Stimulated activated CD4-positive, alpha-beta T cell treated with anti-CD3 and anti-CD28 coated beads, Interleukin-1b, Interleukin-23, amount 100 ng/mL, for 24 hours (primary cell): ENCODE results near the gene ABCC8.
A peak's percentile ranks its signal among the peaks of the same experiment; 100 is the strongest.

Source experiments
- DNase-seq, 4 experiments: peaks; one replicate each; pipeline ENCODE4 v3.0.0-alpha.2; 2020; ENCODE audit warnings: low read depth in 4 of 4, low spot score in 1 of 4

The ABCC8 gene

DNA sequence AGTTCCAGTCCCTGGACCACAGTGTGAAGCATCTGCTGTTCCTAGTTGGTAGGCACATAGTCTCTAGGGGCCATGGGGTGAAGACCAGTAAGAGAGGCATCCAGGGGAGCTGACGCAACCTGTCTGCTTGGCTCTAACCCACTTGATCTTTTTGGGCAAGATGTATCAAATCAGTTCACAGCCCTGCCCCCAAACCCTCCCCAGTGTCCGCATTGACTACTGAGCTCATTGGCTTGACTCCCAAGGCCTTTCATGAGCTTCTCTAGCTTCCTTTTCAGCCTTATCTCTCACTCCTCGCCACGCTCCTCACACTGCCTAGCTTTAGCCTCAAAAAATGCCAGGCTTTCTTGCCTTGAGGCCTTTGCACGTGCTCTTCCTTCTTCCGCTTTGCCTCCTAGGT, 29.7 kb upstream of the ABCC8 start:
- DNase-seq, result no peak

DNA sequence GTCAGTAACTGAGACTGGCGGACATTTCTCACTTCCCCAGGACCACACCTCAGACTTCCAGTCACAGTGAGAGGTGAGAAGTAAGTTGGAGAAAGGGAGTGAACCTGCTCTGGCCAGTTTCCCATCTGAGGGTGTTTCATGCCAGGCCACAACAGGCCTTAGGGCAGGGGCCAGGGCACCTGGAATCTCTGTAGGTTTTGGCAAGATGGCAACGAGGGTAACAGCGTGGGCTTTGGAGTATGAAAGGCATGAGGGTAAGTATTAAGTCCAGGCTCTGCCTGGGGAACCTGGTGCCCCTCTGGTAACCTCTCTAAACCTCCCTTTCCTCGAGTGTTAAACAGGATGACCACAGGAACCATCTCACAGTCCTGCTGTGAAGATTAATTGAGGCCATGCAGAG, 28.5 kb upstream of the ABCC8 start:
- DNase-seq, result no peak

DNA sequence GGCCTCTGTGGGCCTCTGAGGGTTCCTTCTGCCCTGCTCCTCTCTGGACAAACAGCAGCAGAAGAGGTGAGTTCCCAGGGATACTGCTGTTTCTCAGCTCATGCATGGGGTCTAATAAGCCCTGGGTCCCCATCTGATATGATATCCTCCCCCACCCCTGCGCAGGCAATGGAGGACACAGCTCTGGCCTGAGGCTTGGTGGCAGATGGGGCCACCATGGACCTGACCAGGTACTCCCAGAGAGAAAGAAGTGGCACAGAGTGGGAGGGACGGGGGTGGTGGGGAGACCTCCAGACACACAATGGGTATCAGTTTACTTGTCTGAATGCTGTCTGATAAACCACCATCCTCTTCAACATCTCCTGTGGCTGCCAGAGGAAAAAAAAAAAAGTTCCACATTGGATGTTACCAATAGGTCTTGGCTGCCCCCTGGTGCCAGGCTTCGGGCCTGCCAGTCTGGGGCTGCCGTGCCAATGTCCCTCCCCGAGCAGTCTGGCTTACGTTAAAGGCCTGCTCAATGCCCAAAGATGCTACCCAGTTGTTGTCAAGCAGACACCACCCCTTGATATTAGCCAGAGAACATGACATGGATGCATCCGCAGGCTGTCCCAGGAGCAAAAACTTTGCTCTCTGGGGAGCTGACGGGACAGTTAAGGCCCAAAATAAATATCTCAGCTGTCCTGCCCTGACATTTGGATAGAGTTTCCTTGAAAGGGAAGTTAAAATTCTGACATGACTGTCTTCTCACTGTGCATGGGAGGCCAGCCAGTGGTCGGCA, 27.9 kb upstream of the ABCC8 start:
- peak; percentile 59 to 68 (median 62) for DNase-seq

DNA sequence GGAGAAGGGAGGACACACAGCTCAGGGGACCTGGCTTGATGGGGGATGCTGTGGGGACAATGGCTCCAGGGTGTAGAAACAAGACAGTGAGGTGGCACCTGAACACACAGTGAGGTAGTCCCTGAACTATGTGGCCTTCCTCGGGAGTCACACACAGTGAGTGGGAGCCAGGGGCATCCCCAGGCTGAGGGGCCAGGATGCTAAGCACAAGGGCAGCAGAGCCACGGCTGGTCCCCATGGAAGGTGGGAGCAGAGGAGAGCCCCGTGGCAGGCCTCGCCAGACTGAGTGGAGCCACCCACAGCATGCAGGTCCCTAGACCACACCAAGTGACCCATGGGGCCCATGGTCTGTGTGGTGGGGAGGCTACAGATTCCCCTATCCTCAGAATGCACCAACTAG, 26.0 kb upstream of the ABCC8 start:
- DNase-seq, result no peak

DNA sequence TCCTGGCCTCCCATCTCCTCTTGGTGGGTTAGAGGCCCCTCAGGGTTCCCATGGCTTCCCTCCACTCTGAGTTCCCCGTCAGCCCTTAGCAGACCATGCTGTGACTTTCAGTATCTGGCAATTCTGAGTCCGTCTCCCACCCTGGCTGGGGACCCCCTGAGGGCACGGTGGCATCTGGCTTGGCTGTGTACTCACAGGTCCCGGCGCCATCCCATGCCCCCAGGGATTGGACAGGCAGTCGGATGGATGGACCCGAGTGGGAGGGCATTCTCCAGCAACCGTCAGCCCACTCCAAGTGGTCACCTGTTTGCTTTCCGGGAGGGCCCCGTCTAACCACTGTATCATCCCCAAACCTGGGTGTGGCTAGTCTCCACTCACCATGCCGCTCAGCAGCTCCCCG, 24.0 kb upstream of the ABCC8 start:
- no peak for DNase-seq

DNA sequence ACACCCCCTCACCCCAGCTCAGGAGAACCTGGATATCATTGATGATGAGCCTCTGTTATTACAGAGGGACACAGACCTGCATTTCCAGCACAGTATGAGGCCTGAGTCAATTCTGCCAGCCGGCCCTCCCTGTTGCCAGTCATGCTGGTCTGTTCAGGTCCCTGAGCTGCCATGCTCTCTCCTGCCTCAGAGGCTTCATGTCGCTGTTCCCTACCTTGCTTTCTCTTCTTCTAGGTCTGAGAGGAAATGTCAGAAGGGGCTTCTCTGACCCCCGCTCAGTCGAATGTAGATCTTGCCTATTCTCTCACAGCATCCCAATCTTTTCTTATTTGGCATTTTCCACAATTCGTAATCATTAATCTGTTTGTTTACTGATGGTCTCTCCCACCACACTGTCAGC, 21.8 kb upstream of the ABCC8 start:
- no peak for DNase-seq

DNA sequence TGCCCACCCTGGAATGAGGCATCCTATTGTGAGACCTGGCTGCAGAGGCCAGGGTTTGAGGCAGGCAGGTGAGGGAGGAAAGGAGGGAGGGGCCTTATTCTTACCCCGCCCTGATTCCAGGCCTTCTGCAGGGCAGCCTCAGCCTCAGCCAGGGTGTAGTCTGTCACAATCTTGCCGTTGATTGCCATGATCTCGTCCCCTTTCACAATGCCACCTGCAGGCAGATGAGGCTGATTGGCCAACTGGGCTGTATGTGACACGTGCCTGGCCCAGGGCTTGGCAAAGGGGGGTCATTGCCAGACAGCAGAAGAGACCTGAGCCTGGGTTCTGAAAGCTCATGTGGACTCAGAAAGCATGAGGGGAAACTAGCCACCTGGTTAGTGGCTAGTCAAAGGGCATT, 21.4 kb upstream of the ABCC8 start:
- no peak for DNase-seq

DNA sequence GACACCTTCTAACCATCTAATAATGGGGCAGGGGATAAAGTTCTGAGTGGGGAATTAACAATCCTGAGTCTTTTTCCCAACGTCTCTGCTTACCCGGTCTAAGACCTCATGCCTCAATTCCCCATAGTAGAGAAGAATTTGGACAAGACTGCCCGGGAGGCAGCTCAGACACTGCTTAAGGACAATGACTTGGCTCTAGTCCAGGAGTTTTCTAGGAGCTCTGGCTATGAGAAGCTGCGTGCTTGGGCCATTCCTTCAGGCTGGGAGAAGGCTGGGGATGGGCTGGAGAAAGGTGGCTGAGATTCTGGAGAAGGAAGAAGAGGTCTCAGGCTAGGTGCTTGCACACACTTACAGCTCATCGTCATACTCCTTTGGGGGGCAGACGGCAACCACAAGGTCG, 19.8 kb upstream of the ABCC8 start:
- no peak for DNase-seq

DNA sequence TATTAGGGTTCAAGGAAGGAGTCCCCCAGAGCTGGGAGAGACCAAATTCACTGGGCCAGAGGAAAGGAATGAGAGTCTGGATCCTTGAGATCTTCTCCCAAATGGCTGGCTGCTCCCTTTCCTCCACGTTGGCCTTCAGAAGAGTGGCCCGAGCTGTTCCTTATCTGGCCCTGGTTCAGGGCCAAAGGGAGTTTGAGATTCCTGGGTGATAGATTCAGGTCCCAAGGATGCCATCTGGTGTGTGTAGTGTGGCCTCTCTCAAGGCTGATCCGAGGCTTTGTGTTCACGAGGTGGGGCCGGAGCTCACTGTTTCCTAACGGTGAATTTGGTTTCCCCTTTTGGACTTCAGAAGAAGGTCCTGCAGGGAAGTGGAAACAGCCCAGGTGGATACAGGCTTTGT, 17.4 kb upstream of the ABCC8 start:
- no peak for DNase-seq

DNA sequence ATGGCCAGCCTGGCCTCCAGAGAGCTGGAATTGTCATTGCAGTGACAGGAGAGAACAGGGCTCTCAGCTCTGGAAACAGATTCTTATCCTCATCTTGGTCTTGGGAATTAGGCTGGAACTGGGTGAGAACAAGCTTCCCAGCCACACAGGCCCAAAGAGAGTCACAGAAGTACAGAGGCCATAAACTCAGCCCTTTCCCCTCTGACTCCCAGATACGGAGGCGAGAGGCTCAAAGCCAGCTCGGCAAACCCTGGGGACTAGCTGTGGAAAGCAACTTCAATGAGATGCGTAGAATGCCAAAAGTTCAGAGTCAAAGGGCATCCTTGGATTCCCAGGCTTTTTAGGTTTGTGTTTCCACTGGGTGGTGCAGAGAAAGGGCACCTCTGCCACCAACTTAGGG, 14.3 kb upstream of the ABCC8 start:
- DNase-seq, result no peak

DNA sequence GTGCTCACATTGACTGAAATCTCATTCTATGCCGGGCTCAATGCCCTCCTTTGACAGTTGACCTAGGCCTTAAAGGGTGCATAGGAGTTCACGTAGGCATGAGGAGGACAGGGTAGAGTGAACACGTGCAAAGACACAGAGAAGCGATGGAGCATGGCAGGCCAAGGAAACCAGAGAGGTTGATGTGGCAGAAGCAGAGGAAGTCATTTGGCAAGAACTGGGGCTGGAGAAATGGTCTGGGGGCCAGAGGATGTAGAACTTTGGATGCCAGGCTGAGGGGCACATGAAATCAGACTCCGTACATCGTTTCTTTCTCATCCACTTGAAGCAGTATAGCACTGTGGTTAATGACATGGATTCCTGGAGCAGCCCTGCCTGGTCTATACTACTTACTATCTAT, 13.6 kb upstream of the ABCC8 start:
- no peak for DNase-seq

DNA sequence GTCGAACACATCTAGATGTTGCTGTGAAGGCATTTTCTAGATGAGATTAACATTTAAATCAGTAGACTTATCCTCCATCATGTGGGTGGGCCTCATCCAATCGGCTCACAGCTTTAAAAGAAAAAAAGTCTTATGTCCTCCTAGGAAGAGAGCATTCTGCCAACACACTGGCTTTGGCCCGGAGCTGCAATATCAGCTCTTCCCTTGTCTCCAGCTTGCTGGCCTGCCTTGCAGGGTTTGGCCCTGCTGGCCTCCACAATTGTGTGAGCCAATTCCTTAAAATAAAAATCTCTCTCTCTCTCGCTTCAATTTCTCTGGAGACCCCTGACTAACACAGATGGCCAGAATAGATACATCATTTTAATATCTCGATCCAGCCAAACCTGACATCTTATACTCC, 13.1 kb upstream of the ABCC8 start:
- no peak for DNase-seq

DNA sequence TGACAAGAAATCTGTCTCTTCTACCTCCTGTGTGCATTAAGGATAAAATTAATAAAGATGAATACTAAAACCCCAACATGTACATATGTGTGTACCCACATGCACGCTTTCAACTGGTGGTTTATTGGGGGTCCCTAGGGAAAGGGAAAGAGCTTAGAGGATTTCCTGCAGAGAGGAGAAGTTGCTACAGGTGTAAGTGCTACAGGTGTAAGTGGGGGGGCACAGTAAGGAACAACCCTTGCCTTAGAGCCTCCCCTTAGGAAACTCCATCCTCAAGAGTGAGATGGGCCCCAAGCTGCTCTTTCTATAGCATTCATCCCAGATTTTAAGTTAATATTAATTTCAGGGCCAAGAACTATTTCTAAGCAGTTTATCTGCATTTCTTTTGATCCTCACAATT, 11.9 kb upstream of the ABCC8 start:
- no peak for DNase-seq

DNA sequence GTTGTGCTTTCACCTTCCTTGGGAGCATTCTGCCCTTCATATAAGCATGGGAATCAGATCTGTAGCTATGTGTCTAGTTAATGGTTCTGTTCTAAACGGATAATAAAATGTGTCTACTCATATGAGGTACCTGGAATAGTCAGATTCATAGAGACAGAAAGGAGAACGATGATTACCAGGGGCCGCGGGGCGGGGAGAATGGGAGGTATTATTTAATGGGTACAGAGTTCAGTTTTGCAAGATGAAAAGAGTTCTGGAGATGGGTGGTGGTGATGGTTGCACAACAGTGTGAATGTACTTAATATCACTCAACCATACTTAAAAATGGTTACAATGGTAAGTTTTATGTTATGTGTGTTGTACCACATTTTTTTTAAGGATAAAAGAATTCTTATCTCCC, 10.0 kb upstream of the ABCC8 start:
- DNase-seq, result no peak

DNA sequence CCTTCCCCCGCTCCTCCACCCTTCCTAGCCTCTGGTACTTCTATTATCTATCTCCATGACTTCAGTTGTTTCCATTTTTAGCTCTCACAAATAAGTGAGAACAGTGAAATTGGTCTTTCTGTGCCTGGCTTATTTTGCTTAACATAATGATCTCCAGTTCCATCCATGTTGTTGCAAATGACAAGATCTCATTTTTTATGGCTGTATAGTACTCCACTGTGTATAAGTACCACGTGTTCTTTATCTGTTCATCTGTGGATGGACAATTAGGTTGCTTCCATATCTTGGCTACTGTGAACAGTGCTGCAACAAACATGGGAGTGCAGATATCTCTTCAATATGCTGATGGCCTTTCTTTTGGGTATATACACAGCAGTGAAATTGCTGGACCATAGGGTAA, 6.9 kb upstream of the ABCC8 start:
- DNase-seq, result no peak

DNA sequence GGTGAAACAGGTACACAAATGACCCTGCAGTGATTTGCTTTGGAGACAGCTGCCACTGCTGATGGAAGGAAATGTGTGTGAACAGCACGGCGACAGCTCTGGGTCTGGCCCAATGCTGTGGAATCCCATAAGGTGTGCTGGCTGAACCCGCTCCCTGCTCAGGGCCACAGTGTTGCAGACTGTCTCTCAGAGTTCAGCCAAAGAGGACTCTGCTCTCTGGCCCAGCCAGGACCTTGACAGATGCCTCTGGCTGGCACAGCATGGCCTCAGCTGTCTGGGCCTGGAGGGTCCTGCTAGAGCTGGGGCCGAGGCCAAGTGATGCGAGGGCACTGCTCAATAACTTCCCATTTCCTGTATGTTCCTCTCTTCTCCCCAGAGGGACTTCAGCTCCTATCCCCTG, 5.3 kb upstream of the ABCC8 start:
- DNase-seq, result no peak

DNA sequence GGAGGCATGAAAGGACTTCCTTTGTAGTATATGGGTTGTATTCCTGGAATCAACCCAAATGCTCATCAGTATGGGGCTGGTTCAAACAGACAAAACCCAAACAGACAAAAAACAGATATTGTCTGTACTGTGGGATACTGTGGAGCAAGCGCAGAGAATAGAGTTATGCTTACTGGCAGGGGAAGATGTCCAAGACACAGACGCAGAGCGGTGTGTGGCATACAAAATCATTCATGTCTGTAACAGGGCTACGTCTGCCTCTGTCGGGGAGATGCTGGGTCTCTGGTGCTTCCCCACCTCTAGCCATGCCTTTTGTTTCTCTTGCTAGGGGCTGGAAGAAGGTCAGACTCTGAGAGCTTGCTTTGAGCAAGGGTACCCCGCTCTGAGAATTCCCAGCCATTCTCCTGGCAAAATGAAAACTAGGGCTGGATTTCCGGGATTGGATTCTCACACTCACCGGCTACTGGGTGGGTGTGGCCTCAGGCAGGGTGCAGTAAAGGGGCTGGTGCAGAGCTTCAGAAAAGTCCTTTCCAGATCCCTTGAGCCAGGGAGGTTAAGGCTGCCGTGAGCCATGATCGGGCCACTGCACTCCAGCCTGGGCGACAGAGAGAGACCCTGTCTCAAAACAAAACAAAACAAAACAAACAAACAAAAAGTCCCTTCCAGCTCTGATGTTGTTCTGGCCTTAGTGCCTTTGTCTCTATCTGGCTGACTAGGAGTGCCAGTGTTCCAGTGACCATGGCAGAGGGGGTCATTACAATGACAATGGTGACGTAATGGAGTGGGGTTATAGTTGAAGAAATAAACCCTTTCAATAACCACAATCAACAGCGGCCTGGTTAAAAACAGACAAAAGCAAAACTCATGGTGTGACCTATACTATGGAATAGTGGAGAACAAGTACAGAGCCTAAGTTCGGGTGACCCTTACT, 2.9 kb upstream of the ABCC8 start:
- DNase-seq, result no peak

DNA sequence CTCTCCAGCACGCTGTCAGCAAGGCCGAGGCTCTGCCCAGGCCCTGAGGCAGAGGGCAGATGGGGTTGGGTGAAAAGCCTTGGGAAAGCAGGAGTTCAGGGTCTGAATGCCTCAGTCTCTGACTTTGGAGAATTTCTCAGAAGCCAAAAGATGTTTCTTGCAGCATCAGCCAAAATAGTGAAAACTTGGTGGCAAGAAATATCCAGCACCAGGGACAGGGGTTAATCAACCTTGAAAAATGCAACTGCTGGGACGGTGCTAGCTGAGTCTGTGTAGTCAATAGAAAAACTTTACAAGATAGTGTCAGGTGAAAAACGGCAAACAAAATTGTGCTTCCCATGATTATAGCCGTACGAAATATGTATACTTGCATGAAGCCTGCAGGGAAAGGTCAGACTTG, 1.4 kb upstream of the ABCC8 start:
- no peak for DNase-seq

DNA sequence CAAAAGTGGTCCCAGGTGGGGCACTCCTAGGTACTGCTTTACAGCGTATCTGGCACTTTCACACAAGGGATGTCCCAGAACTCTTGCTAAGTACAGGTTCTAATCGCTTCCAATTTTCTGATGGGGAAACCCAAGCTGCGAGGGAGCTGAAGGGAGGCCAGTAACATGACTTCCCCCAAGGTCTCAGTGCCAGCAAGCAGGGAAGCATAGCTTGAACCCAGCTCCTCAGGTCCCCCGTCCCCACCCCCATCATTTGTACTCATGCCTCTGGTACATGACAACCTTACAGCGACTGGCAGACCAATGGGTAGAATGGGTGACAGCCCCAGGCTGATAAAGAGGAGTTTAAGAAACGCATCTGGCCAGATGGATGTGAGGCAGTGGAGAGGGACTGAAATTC, 716 bp upstream of the ABCC8 start:
- DNase-seq, result no peak

DNA sequence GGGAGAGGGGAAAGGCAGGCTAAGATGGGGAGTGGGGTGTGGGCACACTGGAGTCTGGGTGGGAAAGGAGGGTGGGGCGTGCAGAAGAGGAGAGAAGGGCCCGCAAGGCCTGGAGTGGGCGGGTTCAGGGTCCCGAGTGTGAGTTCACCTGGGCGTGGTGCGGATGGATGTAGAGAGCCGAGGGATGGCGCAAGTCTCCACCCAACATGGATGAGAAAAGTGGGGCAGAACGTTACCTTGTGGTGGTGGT, 364 bp upstream of the ABCC8 start:
- DNase-seq, result no peak

DNA sequence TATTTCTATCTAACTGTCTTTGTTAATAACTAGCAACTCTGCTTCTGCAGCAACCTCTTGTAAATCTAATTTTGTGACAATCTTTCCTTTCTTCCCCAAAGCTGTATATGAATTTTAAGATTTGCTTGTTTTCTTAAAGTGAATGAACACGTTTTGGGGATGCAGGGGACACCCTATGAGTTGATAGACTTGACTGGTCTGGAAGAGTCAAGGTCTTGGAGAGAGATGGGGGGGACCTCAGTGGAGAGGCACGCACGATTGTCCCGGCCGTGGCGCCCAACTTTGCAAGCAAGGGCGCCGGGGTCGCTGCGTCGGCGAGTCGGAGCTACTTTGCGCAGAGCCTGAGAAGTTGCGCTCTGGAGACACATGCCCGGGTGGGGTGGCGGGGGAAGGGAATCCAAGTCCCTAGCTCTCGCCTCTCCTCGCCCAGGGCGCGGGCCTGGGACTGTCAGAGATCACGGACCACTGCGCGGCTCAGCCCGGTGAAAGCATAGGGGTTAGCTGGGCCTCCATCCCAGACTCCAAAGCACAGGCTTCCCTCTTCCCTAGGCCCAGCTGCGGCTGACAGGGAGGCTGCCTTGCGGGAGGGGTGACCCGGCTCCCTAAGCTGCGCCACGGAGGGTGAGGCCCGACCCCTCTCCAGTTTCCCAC, 854 bp downstream of the ABCC8 start:
- DNase-seq, result no peak

DNA sequence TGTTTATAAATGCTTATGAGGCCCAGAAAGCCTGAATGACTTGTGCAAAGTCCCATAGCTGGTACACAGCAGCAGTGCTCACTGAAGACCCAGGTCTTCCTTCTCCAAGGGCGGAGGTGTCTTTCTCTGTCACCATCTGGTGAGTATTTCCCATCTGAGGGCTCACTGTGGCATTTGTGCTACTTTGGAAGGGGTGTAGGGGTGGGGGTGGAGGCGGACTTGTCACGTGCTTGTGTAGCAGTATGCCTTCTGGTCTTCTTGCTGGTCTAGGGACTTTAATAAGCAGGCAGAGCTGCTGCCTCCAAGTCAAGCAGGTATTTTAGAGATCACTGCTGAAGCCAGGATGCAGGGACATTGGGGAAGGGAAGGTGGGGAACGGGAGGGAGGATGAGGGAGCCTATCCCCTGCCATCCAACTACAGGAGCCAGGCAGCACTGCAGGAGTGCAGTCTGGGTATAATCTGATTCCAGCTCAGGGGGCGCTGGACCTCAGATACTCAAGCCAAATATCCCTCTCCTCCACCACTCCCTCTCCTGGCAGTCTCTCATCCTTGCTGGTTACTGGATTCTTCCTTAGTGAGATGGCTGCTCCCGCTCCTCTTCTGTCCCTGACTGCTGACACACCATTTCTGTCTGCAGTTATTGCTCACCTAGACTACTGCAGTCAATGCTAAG, 3.4 kb downstream of the ABCC8 start:
- no peak for DNase-seq
